ENCODE data around the gene IWS1. TPM values are rescaled to one million over a fixed set of nuclear protein-coding genes. Genes with fewer than 3 reads are reported as not detected.
"Not testable (repeated sequence)": the region's sequence is repeated elsewhere in the genome, so short reads cannot be mapped to it uniquely, and the experiment has no call there.

The IWS1 gene
- total RNA-seq, 2 donors from 2014 or later, result 32.4 to 37.8 TPM

- Histone ChIP-seq H3K9ac (ENCODE audit: low read depth in 2 of 2, low read length in 2 of 2) (no peak overlapping the region), H3K9me3 (no peaks in the 10 kb centered on the region), H3K4me1 (no peaks in the 10 kb centered on the region), H3K27ac (no peak overlapping the region), H3K4me3 (no peak overlapping the region), H3K27me3 (no peaks in the 10 kb centered on the region), H3K36me3 (peaks cover 4% of the 10 kb centered on the region)
- no peak for TF ChIP-seq CTCF (IDR thresholded peaks at IDR 0.05)
- DNase-seq, result no peak
- intact Hi-C loops (cut with DNase I), result no loop called here
Observed at GRCh38 chr2:127573298-127573697, 47.0 kb upstream of the IWS1 start.

GRCh38 chr2:127572841-127573240 is 46.6 kb upstream of the IWS1 start:
- no peak overlapping the region for H3K4me3 ChIP-seq
- no peaks in the 10 kb centered on the region for H3K9me3 ChIP-seq
- no peak overlapping the region for H3K9ac ChIP-seq (ENCODE audit: low read depth in 2 of 2, low read length in 2 of 2)
- no peak overlapping the region for H3K27ac ChIP-seq
- TF ChIP-seq CTCF (IDR thresholded peaks at IDR 0.05), result no peak
- intact Hi-C loops (cut with DNase I), result no loop called here
- peaks cover 4% of the 10 kb centered on the region for H3K36me3 ChIP-seq
- no peak for DNase-seq
- H3K27me3 ChIP-seq, result no peaks in the 10 kb centered on the region
- H3K4me1 ChIP-seq, result no peaks in the 10 kb centered on the region

DNA sequence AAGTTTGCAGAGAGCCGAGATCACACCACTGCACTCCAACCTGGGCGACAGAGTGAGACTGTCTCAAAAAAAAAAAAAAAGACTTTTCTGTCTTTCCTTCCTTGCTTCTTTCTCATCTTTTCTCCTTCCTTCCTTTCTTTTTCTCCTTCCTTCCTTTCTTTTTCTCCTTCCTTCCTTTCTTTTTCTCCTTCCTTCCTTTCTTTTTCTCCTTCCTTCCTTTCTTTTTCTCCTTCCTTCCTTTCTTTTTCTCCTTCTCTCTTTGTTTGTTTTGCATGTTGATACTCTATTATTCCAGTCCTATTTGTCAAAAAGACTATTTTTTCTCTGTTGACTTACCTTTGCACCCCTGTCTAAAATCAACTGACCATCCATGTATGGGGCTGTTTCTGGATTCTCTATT is 46.1 kb upstream of the IWS1 start:
- H3K9me3 ChIP-seq; H3K36me3 ChIP-seq; H3K9ac ChIP-seq (ENCODE audit: low read depth in 2 of 2, low read length in 2 of 2); H3K4me3 ChIP-seq; H3K27ac ChIP-seq; H3K27me3 ChIP-seq; intact Hi-C loops (cut with DNase I); H3K4me1 ChIP-seq; DNase-seq: not testable (repeated sequence)

DNA sequence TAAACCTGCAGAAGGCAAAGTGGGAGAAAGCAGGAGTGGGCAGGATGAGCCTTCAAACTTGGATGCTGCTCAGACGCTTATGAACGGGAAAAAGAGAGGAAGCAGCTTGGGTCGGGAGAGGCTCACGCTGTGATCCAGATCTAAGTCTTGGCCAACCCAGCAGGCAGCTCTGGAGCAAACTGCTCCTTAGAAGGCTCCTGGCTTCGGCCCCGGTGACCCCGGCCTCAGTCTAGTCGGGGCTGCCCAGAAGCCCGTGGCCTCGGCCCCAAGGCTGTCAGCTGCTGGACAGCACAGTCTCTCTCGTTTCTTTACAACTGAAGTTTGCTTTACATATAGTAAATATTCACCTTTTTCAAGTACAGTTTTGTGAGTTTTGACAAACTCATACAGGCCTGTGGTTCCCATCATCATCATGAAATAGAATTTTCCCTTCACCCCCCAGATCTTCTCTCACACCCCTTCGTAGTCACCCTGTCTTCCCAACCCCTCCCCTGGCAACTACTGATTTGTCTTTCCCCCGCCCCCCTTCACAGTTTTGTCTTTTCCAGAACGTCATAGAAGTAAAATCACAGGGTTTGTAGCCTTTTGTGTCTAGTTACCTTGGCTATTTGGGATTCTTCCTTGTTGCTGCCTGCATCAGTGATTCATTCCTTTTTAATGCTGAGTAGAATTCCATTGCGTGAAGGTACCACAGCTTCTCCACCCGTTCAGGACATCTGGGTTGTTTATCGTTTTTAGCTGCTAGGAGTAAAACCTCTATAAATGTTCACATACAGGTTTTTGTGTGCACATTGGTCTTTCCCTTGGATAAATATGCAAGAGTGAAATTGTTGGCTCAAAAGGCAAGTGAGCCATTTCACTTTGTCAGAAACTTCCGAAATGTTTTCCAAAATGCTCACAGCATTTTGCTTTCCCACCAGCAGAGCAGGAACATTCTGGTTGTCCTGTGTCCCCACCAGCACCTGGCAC is 44.3 kb upstream of the IWS1 start:
- intact Hi-C loops (cut with DNase I), result no loop called here
- Histone ChIP-seq H3K9me3 (no peaks in the 10 kb centered on the region), H3K27ac (no peak overlapping the region), H3K9ac (ENCODE audit: low read depth in 2 of 2, low read length in 2 of 2) (no peak overlapping the region), H3K27me3 (no peaks in the 10 kb centered on the region), H3K4me3 (no peak overlapping the region), H3K36me3 (peaks cover 4% of the 10 kb centered on the region), H3K4me1 (no peaks in the 10 kb centered on the region)
- no peak for TF ChIP-seq CTCF (IDR thresholded peaks at IDR 0.05)
- DNase-seq, result no peak

DNA sequence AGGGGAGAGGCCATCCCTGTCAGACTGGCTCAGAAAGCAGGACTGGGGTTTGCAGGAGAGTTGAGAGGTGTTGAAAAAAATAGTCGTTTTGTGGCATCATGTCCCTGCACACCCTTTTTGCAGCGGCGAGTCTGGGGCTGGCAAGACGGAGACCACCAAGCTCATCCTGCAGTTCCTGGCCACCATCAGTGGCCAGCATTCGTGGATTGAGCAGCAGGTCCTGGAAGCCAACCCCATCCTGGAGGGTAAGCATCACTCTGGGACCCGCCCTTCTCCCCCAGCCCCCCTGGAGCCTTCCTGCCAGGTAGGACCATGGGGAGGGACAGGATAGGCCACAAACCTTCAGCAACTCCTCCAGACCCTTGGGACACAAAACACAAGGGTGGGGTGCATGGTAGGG is 43.4 kb upstream of the IWS1 start:
- no peaks in the 10 kb centered on the region for H3K9me3 ChIP-seq
- no peak overlapping the region for H3K27ac ChIP-seq
- H3K4me1 ChIP-seq, result no peaks in the 10 kb centered on the region
- no peaks in the 10 kb centered on the region for H3K27me3 ChIP-seq
- intact Hi-C loops (cut with DNase I), result no loop called here
- H3K4me3 ChIP-seq, result no peak overlapping the region
- H3K9ac ChIP-seq (ENCODE audit: low read depth in 2 of 2, low read length in 2 of 2), result no peak overlapping the region
- no peak for TF ChIP-seq CTCF (IDR thresholded peaks at IDR 0.05)
- DNase-seq, result no peak
- H3K36me3 ChIP-seq, result peaks cover under 1% of the 10 kb centered on the region

- Histone ChIP-seq H3K9ac (ENCODE audit: low read depth in 2 of 2, low read length in 2 of 2) (no peak overlapping the region), H3K27ac (no peak overlapping the region), H3K27me3 (no peaks in the 10 kb centered on the region), H3K4me3 (no peak overlapping the region), H3K36me3 (no peaks in the 10 kb centered on the region), H3K4me1 (no peaks in the 10 kb centered on the region), H3K9me3 (no peaks in the 10 kb centered on the region)
- TF ChIP-seq CTCF (IDR thresholded peaks at IDR 0.05), result no peak
- intact Hi-C loops (cut with DNase I), result no loop called here
- no peak for DNase-seq
Observed at GRCh38 chr2:127568128-127568527, 41.8 kb upstream of the IWS1 start.
